ENCODE measurements around the gene CLDN15.

DNA sequence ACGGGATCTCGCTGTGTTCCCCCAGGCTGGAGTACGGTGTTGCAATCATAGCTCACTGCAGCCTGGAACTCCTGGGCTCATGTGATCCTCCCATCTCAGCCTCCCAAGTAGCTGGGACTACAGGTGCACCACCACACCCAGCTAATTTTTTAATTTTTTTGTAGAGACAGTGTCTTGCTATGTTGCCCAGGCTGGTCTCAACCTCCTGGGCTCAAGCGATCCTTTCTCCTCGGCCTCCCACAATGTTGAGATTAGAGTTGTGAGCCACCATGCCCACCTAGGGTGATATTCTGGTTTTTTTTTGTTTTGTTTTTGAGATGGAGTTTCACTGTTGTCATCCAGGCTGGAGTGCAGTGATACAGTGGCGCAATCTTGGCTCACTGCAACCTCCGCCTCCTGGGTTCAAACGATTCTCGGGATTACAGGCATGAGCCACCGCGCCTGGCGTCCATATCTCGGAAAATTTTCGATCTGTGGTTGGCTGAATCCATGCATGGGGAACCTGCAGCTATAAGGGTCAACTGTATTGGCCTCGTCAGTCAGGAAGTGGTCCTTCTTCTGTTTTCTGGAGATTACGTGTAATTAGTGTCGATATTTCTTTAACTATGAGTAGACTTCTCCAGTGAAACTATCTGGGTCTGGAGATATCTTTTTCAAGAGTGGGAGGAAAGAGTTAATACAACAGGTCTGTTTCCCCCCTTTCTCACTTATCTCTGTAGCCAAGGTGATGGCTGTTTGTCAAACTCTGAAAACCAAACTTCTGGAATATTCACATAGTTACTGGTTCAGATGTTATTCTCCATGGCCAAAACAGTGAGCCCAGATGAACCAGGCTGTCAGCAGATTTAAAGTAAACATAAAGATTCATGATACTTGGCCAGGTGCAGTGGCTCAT lies 28.3 kb upstream of the CLDN15 start:
- no peak for TF ChIP-seq ZNF274 (IDR thresholded peaks at IDR 0.05; ENCODE audit: low read depth, low read length)
- no peak for TF ChIP-seq SUZ12 (IDR thresholded peaks at IDR 0.05; ENCODE audit: extremely low read depth, insufficient read depth, insufficient read length)
